ENCODE data around the gene UMAD1.

- TF ChIP-seq, protein P1, sequence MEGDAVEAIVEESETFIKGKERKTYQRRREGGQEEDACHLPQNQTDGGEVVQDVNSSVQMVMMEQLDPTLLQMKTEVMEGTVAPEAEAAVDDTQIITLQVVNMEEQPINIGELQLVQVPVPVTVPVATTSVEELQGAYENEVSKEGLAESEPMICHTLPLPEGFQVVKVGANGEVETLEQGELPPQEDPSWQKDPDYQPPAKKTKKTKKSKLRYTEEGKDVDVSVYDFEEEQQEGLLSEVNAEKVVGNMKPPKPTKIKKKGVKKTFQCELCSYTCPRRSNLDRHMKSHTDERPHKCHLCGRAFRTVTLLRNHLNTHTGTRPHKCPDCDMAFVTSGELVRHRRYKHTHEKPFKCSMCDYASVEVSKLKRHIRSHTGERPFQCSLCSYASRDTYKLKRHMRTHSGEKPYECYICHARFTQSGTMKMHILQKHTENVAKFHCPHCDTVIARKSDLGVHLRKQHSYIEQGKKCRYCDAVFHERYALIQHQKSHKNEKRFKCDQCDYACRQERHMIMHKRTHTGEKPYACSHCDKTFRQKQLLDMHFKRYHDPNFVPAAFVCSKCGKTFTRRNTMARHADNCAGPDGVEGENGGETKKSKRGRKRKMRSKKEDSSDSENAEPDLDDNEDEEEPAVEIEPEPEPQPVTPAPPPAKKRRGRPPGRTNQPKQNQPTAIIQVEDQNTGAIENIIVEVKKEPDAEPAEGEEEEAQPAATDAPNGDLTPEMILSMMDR (IDR thresholded peaks at IDR 0.05): no peak
- no peak for TF ChIP-seq POLR2A (IDR thresholded peaks at IDR 0.05)
Observed at GRCh38 chr7:7897949-7898515, 257.5 kb downstream of the UMAD1 start.

Measured in heart left ventricle (tissue), 13 donors.